Measurements from ENCODE around the gene SLC6A17. TPM values are rescaled to one million over a fixed set of nuclear protein-coding genes. Genes with fewer than 3 reads are reported as not detected.

Gene SLC6A17
- total RNA-seq, 1 donor from 2014 or later = 0.58 TPM

DNA sequence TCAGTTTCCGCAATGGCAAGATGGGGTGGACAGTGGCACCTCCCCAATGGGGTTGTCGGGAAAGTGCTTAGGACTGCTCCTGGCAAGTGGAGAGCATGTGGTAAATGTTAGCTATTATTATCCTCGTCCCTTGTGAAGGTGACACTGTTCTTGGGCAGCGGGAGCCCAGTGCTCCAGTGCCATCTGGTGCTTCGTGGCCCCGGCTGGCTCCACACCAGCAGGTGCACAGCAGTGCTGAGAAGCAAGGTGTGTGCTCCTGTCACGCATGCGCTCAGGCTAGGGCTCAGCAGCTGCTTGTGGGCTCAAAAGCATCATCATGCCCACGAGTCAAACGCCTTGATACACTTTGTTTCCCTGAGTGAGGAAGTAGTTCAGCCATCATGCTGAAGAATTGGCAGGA, 34.9 kb downstream of the SLC6A17 start:
- Mint-ChIP-seq H3K27me3 (peaks cover 25% of the 10 kb centered on the region), H3K4me1 (ENCODE audit: unreplicated experiment) (peaks cover 21% of the 10 kb centered on the region), H3K4me3 (no peak overlapping the region), H3K9me3 (no peaks in the 10 kb centered on the region), H3K27ac (no peak overlapping the region), H3K36me3 (no peaks in the 10 kb centered on the region)
- TF ChIP-seq, protein P1, sequence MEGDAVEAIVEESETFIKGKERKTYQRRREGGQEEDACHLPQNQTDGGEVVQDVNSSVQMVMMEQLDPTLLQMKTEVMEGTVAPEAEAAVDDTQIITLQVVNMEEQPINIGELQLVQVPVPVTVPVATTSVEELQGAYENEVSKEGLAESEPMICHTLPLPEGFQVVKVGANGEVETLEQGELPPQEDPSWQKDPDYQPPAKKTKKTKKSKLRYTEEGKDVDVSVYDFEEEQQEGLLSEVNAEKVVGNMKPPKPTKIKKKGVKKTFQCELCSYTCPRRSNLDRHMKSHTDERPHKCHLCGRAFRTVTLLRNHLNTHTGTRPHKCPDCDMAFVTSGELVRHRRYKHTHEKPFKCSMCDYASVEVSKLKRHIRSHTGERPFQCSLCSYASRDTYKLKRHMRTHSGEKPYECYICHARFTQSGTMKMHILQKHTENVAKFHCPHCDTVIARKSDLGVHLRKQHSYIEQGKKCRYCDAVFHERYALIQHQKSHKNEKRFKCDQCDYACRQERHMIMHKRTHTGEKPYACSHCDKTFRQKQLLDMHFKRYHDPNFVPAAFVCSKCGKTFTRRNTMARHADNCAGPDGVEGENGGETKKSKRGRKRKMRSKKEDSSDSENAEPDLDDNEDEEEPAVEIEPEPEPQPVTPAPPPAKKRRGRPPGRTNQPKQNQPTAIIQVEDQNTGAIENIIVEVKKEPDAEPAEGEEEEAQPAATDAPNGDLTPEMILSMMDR (conservative IDR thresholded peaks at IDR 0.05) = no peak
- no peak for DNase-seq (ENCODE audit: extremely low spot score, unreplicated experiment)

- Mint-ChIP-seq H3K27ac (peak overlapping the region; percentile 35), H3K36me3 (no peaks in the 10 kb centered on the region), H3K4me1 (ENCODE audit: unreplicated experiment) (peaks cover 21% of the 10 kb centered on the region), H3K9me3 (no peaks in the 10 kb centered on the region), H3K4me3 (no peak overlapping the region), H3K27me3 (peaks cover 25% of the 10 kb centered on the region)
- no peak for DNase-seq (ENCODE audit: extremely low spot score, unreplicated experiment)
- TF ChIP-seq, protein P1 (conservative IDR thresholded peaks at IDR 0.05) = no peak
These were observed 36.3 kb downstream of the SLC6A17 start for GRCh38 chr1:110186558-110186957.

DNA sequence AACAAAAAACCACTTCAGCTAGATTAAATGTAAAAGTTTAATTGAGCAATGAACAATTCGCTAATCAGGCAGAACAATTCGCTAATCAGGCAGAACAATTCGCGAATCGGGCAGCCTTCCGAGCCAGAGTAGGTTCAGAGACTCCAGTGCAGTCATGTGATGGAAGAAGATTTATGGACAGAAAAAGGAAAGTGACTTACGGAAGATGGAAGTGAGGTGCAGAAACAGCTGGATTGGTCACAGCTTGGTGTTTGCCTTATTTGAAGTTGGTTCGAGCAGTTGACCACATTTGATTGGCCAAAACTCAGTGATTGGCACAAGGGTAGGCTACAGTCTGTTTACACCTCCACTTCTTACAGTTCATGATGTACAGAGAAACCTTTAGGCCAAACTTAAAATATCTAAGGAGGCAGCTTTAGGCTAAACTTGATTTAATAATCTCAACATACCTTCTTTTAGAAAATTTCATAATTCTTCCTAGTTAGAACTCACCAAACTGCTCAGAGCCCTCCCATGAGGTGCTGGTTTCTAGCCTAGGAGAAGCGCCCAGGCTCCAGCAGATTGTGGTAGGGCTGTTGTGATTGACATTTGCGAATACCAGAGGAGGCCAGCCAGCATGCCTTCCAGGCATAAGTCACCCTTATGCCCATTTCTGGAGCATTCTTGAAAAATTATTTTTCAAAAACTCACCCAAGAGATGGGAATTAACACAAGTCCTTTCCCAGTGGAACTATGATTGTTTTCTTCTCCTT, 37.0 kb downstream of the SLC6A17 start:
- Mint-ChIP-seq H3K27ac (peak overlapping the region; percentile 35), H3K27me3 (peaks cover 25% of the 10 kb centered on the region), H3K36me3 (no peaks in the 10 kb centered on the region), H3K9me3 (no peaks in the 10 kb centered on the region), H3K4me1 (ENCODE audit: unreplicated experiment) (peaks cover 21% of the 10 kb centered on the region), H3K4me3 (no peak overlapping the region)
- TF ChIP-seq, protein P1 (conservative IDR thresholded peaks at IDR 0.05) = no peak
- no peak for DNase-seq (ENCODE audit: extremely low spot score, unreplicated experiment)

DNA sequence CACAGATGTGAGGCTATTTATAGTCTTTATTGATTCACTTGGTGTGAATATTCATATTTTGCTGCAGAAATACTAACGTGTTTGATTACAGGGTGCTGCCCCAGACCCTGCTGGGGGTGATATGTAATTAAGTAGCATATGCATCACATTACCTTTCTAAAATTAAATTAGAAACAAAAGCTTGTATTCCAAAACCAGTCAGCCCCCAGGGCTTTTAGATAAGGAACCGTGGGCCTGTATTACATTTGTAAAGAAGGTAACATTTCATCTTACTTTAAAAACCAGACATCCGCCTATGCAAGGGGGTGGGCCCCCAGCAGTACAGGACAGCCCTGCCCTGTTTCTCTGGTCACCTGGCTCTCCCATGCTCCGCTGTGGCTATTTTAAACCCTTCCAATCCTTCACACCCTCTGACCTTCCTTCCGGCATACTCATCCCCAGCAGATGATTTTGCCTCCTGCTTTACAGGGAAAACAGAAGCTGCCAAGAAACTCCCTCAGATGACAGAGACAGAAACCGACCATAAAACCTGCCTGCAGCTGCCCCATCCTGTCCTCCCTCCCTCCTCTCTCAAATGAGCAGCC, 37.8 kb downstream of the SLC6A17 start:
- TF ChIP-seq, protein P1 (conservative IDR thresholded peaks at IDR 0.05) = no peak
- H3K27ac Mint-ChIP-seq = peak overlapping the region; percentile 60
- H3K4me1 Mint-ChIP-seq (ENCODE audit: unreplicated experiment) = peaks cover 21% of the 10 kb centered on the region
- no peaks in the 10 kb centered on the region for H3K36me3 Mint-ChIP-seq
- H3K4me3 Mint-ChIP-seq = peak overlapping the region; percentile 11
- H3K27me3 Mint-ChIP-seq = peaks cover 25% of the 10 kb centered on the region
- no peaks in the 10 kb centered on the region for H3K9me3 Mint-ChIP-seq
- DNase-seq (ENCODE audit: extremely low spot score, unreplicated experiment) = no peak

- Mint-ChIP-seq H3K36me3 (no peaks in the 10 kb centered on the region), H3K4me1 (ENCODE audit: unreplicated experiment) (peaks cover 21% of the 10 kb centered on the region), H3K27me3 (peaks cover 25% of the 10 kb centered on the region), H3K9me3 (no peaks in the 10 kb centered on the region), H3K4me3 (no peak overlapping the region), H3K27ac (no peak overlapping the region)
- no peak for DNase-seq (ENCODE audit: extremely low spot score, unreplicated experiment)
- TF ChIP-seq, protein P1 (conservative IDR thresholded peaks at IDR 0.05) = no peak
These were observed 38.9 kb downstream of the SLC6A17 start for GRCh38 chr1:110189181-110189580.
